ENCODE results near the gene PDE4D.

DNA sequence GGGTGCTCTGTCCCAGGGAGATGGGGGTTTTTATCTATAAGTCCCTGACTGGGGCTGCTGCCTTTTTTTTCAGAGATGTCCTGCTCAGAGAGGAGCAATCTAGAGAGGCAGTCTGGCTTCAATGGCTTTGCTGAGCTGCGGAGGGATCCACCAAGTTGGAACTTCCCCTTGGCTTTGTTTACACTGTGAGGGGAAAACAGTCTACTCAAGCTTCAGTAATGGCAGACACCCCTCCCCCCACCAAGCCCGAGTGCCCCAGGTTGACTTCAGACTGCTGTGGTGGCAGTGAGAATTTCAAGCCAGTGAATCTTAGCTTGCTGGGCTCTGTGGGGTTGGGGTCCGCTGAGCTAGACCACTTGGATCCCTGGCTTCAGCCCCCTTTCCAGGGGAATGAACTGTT lies 934.8 kb downstream of the PDE4D start:
- TF ChIP-seq, protein P1, sequence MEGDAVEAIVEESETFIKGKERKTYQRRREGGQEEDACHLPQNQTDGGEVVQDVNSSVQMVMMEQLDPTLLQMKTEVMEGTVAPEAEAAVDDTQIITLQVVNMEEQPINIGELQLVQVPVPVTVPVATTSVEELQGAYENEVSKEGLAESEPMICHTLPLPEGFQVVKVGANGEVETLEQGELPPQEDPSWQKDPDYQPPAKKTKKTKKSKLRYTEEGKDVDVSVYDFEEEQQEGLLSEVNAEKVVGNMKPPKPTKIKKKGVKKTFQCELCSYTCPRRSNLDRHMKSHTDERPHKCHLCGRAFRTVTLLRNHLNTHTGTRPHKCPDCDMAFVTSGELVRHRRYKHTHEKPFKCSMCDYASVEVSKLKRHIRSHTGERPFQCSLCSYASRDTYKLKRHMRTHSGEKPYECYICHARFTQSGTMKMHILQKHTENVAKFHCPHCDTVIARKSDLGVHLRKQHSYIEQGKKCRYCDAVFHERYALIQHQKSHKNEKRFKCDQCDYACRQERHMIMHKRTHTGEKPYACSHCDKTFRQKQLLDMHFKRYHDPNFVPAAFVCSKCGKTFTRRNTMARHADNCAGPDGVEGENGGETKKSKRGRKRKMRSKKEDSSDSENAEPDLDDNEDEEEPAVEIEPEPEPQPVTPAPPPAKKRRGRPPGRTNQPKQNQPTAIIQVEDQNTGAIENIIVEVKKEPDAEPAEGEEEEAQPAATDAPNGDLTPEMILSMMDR (IDR thresholded peaks at IDR 0.05; ENCODE audit: low read length), result no peak
- no peak for TF ChIP-seq EZH2 (optimal IDR thresholded peaks at IDR 0.05; ENCODE audit: low read depth, low read length)

All from MM.1S (cell line).